ENCODE data around the gene FMNL2.
A peak's percentile ranks its signal among the peaks of the same experiment; 100 is the strongest.

The FMNL2 gene

GRCh38 chr2:152490686-152491455 lies 155.9 kb downstream of the FMNL2 start:
- peak overlapping the region; percentile 43 for H3K27ac ChIP-seq
- ChIA-PET CTCF (no interaction called here), POLR2A (ENCODE audit: low non-redundant PET) (no interaction called here)
- no peak for TF ChIP-seq CTCF (conservative IDR thresholded peaks at IDR 0.05; ENCODE audit: low read depth)
- no peak for DNase-seq (ENCODE audit: low spot score)

- no peak for TF ChIP-seq CTCF (conservative IDR thresholded peaks at IDR 0.05; ENCODE audit: low read depth)
- POLR2A ChIA-PET (ENCODE audit: low non-redundant PET): no interaction called here
- CTCF ChIA-PET: no interaction called here
- no peak for DNase-seq (ENCODE audit: low spot score)
- H3K27ac ChIP-seq: no peak overlapping the region
Observed at GRCh38 chr2:152492131-152492530, 157.2 kb downstream of the FMNL2 start.

DNA sequence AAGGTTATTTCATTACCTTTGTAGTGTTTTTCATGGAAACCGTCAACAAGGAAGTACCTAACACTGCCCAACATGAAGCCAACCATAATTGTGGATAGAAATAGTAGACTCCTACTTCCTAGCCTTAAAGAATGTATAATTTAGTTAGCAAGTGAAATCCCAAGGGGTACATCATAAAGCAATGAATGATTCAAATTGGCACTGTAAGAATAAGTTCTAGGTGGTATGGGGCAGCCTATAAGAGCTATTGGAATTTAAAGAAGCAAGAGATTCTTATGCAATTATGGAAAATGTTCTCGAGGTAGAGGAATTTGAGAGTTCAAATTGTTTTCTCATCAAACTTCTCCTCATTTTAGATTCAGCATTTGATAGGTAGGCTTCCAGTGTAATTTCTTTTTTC lies 157.9 kb downstream of the FMNL2 start:
- ChIA-PET POLR2A (ENCODE audit: low non-redundant PET) (no interaction called here), CTCF (no interaction called here)
- no peak for DNase-seq (ENCODE audit: low spot score)
- H3K27ac ChIP-seq: no peak overlapping the region
- no peak for TF ChIP-seq CTCF (conservative IDR thresholded peaks at IDR 0.05; ENCODE audit: low read depth)

GRCh38 chr2:152493417-152493816 lies 158.4 kb downstream of the FMNL2 start:
- ChIA-PET POLR2A (ENCODE audit: low non-redundant PET) (no interaction called here), CTCF (interaction anchor here (0.7 kb wide), 1 partner anchor 32 kb away, joined by 4 read pairs; no protein-coding TSS in a partner anchor)
- TF ChIP-seq CTCF (conservative IDR thresholded peaks at IDR 0.05; ENCODE audit: low read depth): no peak
- no peak overlapping the region for H3K27ac ChIP-seq
- DNase-seq (ENCODE audit: low spot score): no peak

GRCh38 chr2:152493945-152494528 lies 159.1 kb downstream of the FMNL2 start:
- ChIA-PET CTCF (interaction anchor here (0.6 to 0.7 kb wide), 2 partner anchors 31 to 1003 kb away, joined by 4 read pairs; no protein-coding TSS in a partner anchor), POLR2A (ENCODE audit: low non-redundant PET) (no interaction called here)
- H3K27ac ChIP-seq: no peak overlapping the region
- TF ChIP-seq CTCF (conservative IDR thresholded peaks at IDR 0.05; ENCODE audit: low read depth): no peak
- no peak for DNase-seq (ENCODE audit: low spot score)

DNA sequence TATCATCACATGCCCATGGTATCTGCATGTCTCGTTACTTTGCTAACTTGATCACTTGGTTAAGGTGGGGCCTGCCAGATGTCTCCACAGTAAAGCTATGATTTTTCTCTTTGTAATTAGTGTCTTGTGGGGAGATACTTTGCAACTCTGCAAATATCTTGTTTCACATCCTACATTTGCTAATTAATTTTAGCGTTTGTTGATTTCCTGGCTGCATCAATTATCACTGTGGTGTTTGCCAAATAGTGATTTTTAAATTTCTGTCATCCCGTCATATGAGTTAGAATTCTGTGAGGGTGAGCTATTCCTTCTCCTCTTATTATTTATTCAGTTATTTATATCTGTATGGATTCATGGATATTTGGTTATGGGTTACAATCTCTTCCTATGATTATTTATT lies 161.4 kb downstream of the FMNL2 start:
- ChIA-PET POLR2A (ENCODE audit: low non-redundant PET) (no interaction called here), CTCF (no interaction called here)
- TF ChIP-seq CTCF (conservative IDR thresholded peaks at IDR 0.05; ENCODE audit: low read depth): no peak
- DNase-seq (ENCODE audit: low spot score): no peak
- H3K27ac ChIP-seq: no peak overlapping the region
